Karpas-422 (cell line): ENCODE results near the gene C2orf68. TPM values are rescaled to one million over a fixed set of nuclear protein-coding genes. Genes with fewer than 3 reads are reported as not detected.
"Not testable (repeated sequence)": the region's sequence is repeated elsewhere in the genome, so short reads cannot be mapped to it uniquely, and the experiment has no call there.

ENCODE experiments used
- DNase-seq: peaks from one replicate; pipeline ENCODE4 v3.0.0-alpha.2; 2015
- H2AFZ ChIP-seq: fragments of 200-600 bp; sonication (generic); 2 replicates; pipeline ENCODE4 v1.6.1; 2014; ENCODE audit warnings: antibody characterized with exemption, low read length, mixed read lengths
- H3K27ac ChIP-seq: fragments of 200-600 bp; sonication (generic); 2 replicates; pipeline ENCODE4 v1.5.1; 2014; ENCODE audit warnings: mild to moderate bottlenecking, low read length, moderate library complexity
- H3K27me3 ChIP-seq: fragments of 200-600 bp; sonication (generic); 2 replicates; pipeline ENCODE4 v1.6.1; 2014; ENCODE audit warnings: low read length, mixed read lengths
- H3K36me3 ChIP-seq: fragments of 200-600 bp; sonication (generic); 2 replicates; pipeline ENCODE4 v1.6.1; 2014; ENCODE audit warnings: low read length, mixed read lengths; ENCODE audit not compliant: insufficient read depth
- H3K4me1 ChIP-seq: fragments of 200-600 bp; sonication (generic); 2 replicates; pipeline ENCODE4 v1.6.1; 2014; ENCODE audit warnings: mild to moderate bottlenecking, low read length, mixed read lengths
- H3K4me2 ChIP-seq: fragments of 200-600 bp; sonication (generic); 2 replicates; pipeline ENCODE4 v1.6.1; 2014; ENCODE audit warnings: low read length, low read depth, mild to moderate bottlenecking; ENCODE audit not compliant: poor library complexity, severe bottlenecking
- H3K4me3 ChIP-seq: fragments of 200-600 bp; sonication (generic); 2 replicates; pipeline ENCODE4 v1.5.1; 2014; ENCODE audit warnings: mild to moderate bottlenecking, antibody characterized with exemption, low read length, mixed read lengths
- H3K79me2 ChIP-seq: fragments of 200-600 bp; sonication (generic); 2 replicates; pipeline ENCODE4 v1.6.1; 2014; ENCODE audit warnings: mild to moderate bottlenecking, low read length, mixed read lengths
- H3K9ac ChIP-seq: fragments of 200-600 bp; sonication (generic); 2 replicates; pipeline ENCODE4 v1.6.0; 2014; ENCODE audit warnings: low read length
- H3K9me2 ChIP-seq: fragments of 200-600 bp; sonication (generic), shearing (Covaris generic); replicated peaks from 2 replicates; pipeline ENCODE4 v1.6.0; 2014; ENCODE audit warnings: mild to moderate bottlenecking, low read length, moderate library complexity; ENCODE audit not compliant: insufficient read depth
- H3K9me3 ChIP-seq: fragments of 300-700, 200-600 bp; sonication (generic); 2 replicates; pipeline ENCODE4 v1.6.1; 2014; ENCODE audit warnings: low read length, mixed read lengths
- H4K20me1 ChIP-seq: fragments of 200-600 bp; sonication (generic); 2 replicates; pipeline ENCODE4 v1.6.1; 2014; ENCODE audit warnings: mild to moderate bottlenecking, antibody characterized with exemption, low read length, low read depth; ENCODE audit not compliant: insufficient read depth
- total RNA-seq: library from RNA; depleted of rRNA; stranded (reverse); fragments of >200 nt; shearing (Covaris generic); gene quantifications from 2 replicates; pipeline ENCODE4 v1.2.3, GENCODE V29; 2014; ENCODE audit warnings: low replicate concordance

C2orf68 gene
- total RNA-seq, 1 experiment from 2014 or later = 111 TPM

GRCh38 chr2:85617723-85618122 is 5.9 kb upstream of the C2orf68 start:
- not testable (repeated sequence) for H3K27ac ChIP-seq, H2AFZ ChIP-seq, H3K9me3 ChIP-seq, DNase-seq, H3K9me2 ChIP-seq, H3K27me3 ChIP-seq
- Histone ChIP-seq H3K4me2 (peak overlapping the region; percentile 92), H3K4me1 (peaks cover 31% of the 10 kb centered on the region), H3K4me3 (peak overlapping the region; percentile 93), H3K79me2 (peaks cover 61% of the 10 kb centered on the region), H3K36me3 (peaks cover 38% of the 10 kb centered on the region), H4K20me1 (peaks cover 31% of the 10 kb centered on the region), H3K9ac (peak overlapping the region; percentile 97)

DNA sequence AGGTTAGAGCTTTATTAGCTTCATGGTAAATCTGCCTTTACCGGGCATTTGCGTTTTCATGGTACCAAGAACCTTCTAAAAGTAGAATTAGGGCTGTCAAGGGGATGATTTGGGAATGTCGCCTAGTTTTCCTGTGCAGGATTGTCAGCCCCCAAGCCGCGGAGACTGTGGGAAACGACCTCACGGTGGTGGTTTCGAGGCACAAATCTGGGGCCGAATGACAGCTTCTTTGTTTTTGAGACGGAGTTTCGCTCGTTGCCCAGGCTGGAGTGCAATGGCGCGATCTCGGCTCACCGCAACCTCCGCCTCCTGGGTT is 3.5 kb upstream of the C2orf68 start:
- Histone ChIP-seq H2AFZ (no peak overlapping the region), H3K4me1 (peaks cover 46% of the 10 kb centered on the region), H3K4me2 (no peak overlapping the region), H3K79me2 (peaks cover 67% of the 10 kb centered on the region), H3K27me3 (no peaks in the 10 kb centered on the region), H3K9me3 (no peaks in the 10 kb centered on the region), H3K9ac (no peak overlapping the region), H3K9me2 (no peaks in the 10 kb centered on the region), H3K36me3 (peaks cover 21% of the 10 kb centered on the region), H4K20me1 (peaks cover 25% of the 10 kb centered on the region), H3K4me3 (peak overlapping the region; percentile 93; the same call in 1 of the 2 replicates), H3K27ac (no peak overlapping the region)
- no peak for DNase-seq

DNA sequence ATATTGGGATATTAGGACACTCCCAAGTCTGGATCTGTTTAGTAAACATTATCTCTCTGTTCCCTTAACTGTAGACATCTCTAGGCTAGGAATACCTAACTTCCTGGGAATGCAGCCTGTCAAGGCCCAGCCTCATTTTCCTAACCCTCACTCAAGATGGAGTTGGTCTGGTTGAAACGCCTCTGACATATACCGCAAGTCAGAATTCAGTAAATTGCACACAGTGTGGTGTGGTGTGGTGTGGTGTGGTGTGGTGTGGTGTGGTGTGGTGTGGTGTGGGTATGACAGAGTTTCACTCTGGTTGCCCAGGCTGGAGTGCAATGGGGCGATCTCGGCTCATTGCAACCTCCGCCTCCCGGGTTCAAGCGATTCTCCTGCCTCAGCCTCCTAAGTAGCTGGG is 2.9 kb upstream of the C2orf68 start:
- peaks cover 19% of the 10 kb centered on the region for H3K36me3 ChIP-seq
- not testable (repeated sequence) for H2AFZ ChIP-seq, DNase-seq, H3K9me3 ChIP-seq, H3K27ac ChIP-seq, H3K4me3 ChIP-seq, H3K9ac ChIP-seq, H3K27me3 ChIP-seq, H3K4me2 ChIP-seq, H3K9me2 ChIP-seq
- H3K4me1 ChIP-seq = peaks cover 48% of the 10 kb centered on the region
- peaks cover 25% of the 10 kb centered on the region for H4K20me1 ChIP-seq
- peaks cover 66% of the 10 kb centered on the region for H3K79me2 ChIP-seq

- Histone ChIP-seq H3K4me2 (no peak overlapping the region), H3K4me3 (no peak overlapping the region), H3K79me2 (peaks cover 62% of the 10 kb centered on the region), H3K27me3 (no peaks in the 10 kb centered on the region), H3K36me3 (peaks cover 12% of the 10 kb centered on the region), H3K27ac (no peak overlapping the region), H4K20me1 (peaks cover 18% of the 10 kb centered on the region), H3K9me3 (no peaks in the 10 kb centered on the region), H3K9me2 (no peaks in the 10 kb centered on the region), H2AFZ (no peak overlapping the region), H3K9ac (no peak overlapping the region), H3K4me1 (peaks cover 42% of the 10 kb centered on the region)
- no peak for DNase-seq
Measured at GRCh38 chr2:85613717-85614515, 2.0 kb upstream of the C2orf68 start.

DNA sequence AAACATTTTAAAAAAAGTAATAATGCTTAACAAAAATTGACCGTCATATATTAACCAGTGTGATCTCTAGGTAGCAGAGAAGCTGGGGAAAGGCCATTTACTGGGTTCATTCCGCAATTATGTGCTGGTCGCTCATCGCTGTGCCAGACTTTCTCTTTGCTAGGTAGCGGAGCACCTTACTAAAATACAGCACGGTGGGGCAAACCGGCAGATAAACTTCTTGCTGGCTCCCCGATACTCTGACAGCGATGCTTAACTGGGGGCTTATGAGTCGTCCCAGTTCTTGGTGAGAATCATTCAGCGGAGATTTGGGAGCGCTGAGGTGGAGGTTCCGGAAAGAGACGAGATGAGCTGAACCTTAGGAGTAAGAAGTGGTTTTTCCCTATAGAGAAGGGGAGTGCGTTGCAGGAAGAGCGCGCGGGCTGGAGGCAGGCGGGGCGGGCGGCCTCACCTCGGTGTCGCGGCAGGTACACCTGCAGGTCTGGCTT is 605 bp downstream of the C2orf68 start:
- no peak for DNase-seq
- H3K4me3 ChIP-seq = peak overlapping the region; percentile 81

GRCh38 chr2:85607268-85608215 is 4.3 kb downstream of the C2orf68 start:
- Histone ChIP-seq H3K9me3 (no peaks in the 10 kb centered on the region), H3K9me2 (no peaks in the 10 kb centered on the region), H3K4me2 (no peak overlapping the region), H3K9ac (no peak overlapping the region), H2AFZ (no peak overlapping the region), H3K79me2 (peaks cover 34% of the 10 kb centered on the region), H3K27ac (no peak overlapping the region), H4K20me1 (no peaks in the 10 kb centered on the region), H3K4me1 (peaks cover 27% of the 10 kb centered on the region), H3K4me3 (no peak overlapping the region), H3K27me3 (no peaks in the 10 kb centered on the region), H3K36me3 (peaks cover 13% of the 10 kb centered on the region; the same call in 1 of the 2 replicates)
- DNase-seq = no peak

More for the DNA sequence above, 605 bp downstream of the C2orf68 start:
- Histone ChIP-seq H3K36me3 (peaks cover 13% of the 10 kb centered on the region; the same call in 1 of the 2 replicates), H3K27ac (peak overlapping the region; percentile 29; the same call in 1 of the 2 replicates), H3K79me2 (peaks cover 43% of the 10 kb centered on the region), H4K20me1 (no peaks in the 10 kb centered on the region), H3K27me3 (no peaks in the 10 kb centered on the region), H3K4me1 (peaks cover 23% of the 10 kb centered on the region), H3K4me2 (peak overlapping the region; percentile 90), H3K9me3 (no peaks in the 10 kb centered on the region), H3K9ac (peak overlapping the region; percentile 93), H2AFZ (peak overlapping the region; percentile 58), H3K9me2 (no peaks in the 10 kb centered on the region)

DNA sequence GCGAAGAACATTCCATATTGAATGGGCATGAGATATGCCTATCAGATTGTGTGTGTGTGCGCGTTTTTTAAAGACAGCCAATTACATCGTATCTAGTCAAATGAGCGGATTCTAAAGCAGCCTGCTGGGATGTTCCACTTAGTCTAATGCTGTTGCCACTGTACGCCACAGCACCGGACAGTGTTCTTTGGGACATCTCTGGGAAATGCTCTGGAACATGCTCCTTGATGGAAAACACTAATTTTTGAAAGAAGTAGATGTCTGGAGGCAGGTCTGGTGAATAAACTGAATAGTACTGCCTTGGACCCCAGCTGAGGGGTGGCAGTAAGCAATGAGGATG is 5.8 kb downstream of the C2orf68 start:
- no peak overlapping the region for H3K4me3 ChIP-seq
- H4K20me1 ChIP-seq = no peaks in the 10 kb centered on the region
- H3K9ac ChIP-seq = no peak overlapping the region
- no peaks in the 10 kb centered on the region for H3K27me3 ChIP-seq
- H3K36me3 ChIP-seq = peaks cover 13% of the 10 kb centered on the region; the same call in 1 of the 2 replicates
- H3K4me2 ChIP-seq = no peak overlapping the region
- H3K27ac ChIP-seq = no peak overlapping the region
- no peaks in the 10 kb centered on the region for H3K9me2 ChIP-seq
- DNase-seq = no peak
- H3K9me3 ChIP-seq = no peaks in the 10 kb centered on the region
- H3K4me1 ChIP-seq = peaks cover 29% of the 10 kb centered on the region
- H2AFZ ChIP-seq = no peak overlapping the region
- H3K79me2 ChIP-seq = peaks cover 22% of the 10 kb centered on the region
